DOHH2 (cell line): ENCODE data around the gene MEST.

Experiments
- H3F3A ChIP-seq: fragments of 200-600 bp; sonication (generic), shearing (Covaris generic); 2 replicates; pipeline ENCODE4 v1.6.0; 2016; ENCODE audit warnings: antibody characterized with exemption, mild to moderate bottlenecking; ENCODE audit not compliant: control insufficient read depth, insufficient read depth
- H3K27ac ChIP-seq: fragments of 200-600 bp; sonication (generic); 2 replicates; pipeline ENCODE4 v1.5.1; 2014; ENCODE audit warnings: low read depth, mild to moderate bottlenecking, low read length, moderate library complexity
- H3K27me3 ChIP-seq: fragments of 200-600 bp; sonication (generic); 2 replicates; pipeline ENCODE4 v1.6.1; 2014; ENCODE audit warnings: mild to moderate bottlenecking, low read length, mixed read lengths; ENCODE audit not compliant: control insufficient read depth
- H3K36me3 ChIP-seq: fragments of 200-600 bp; sonication (generic); 2 replicates; pipeline ENCODE4 v1.6.1; 2014; ENCODE audit warnings: mild to moderate bottlenecking, low read length, moderate library complexity, mixed read lengths; ENCODE audit not compliant: control insufficient read depth
- H3K4me1 ChIP-seq: fragments of 200-600 bp; sonication (generic); 2 replicates; pipeline ENCODE4 v1.6.1; 2014; ENCODE audit warnings: mild to moderate bottlenecking, low read length, mixed read lengths; ENCODE audit not compliant: control insufficient read depth
- H3K4me2 ChIP-seq: fragments of 200-600 bp; sonication (generic); 2 replicates; pipeline ENCODE4 v1.6.0; 2014; ENCODE audit warnings: mild to moderate bottlenecking, low read length, moderate library complexity
- H3K4me3 ChIP-seq: fragments of 200-600 bp; sonication (generic); 2 replicates; pipeline ENCODE4 v1.5.1; 2014; ENCODE audit warnings: mild to moderate bottlenecking, low read length, mixed read lengths
- H3K79me2 ChIP-seq: fragments of 200-600 bp; sonication (generic); 2 replicates; pipeline ENCODE4 v1.6.1; 2014; ENCODE audit warnings: mild to moderate bottlenecking, low read length, mixed read lengths; ENCODE audit not compliant: control insufficient read depth
- H3K9me2 ChIP-seq: fragments of 200-600 bp; sonication (generic); replicated peaks from 2 replicates; pipeline ENCODE4 v1.6.1; 2014; ENCODE audit warnings: mild to moderate bottlenecking, low read length, mixed read lengths; ENCODE audit not compliant: control insufficient read depth
- H3K9me3 ChIP-seq: fragments of 200-600 bp; sonication (generic); 2 replicates; pipeline ENCODE4 v1.6.1; 2014; ENCODE audit warnings: antibody characterized with exemption, low read length, mixed read lengths; ENCODE audit not compliant: control insufficient read depth, insufficient read depth
- H4K20me1 ChIP-seq: fragments of 200-600 bp; sonication (generic); 2 replicates; pipeline ENCODE4 v1.6.0; 2014; ENCODE audit warnings: low read depth, mild to moderate bottlenecking, antibody characterized with exemption, low read length, moderate library complexity; ENCODE audit not compliant: control insufficient read depth, insufficient read depth
- CTCF ChIP-seq: fragments of 200-600 bp; sonication (generic); IDR thresholded peaks from one replicate; pipeline ENCODE4 v1.5.1; 2014; ENCODE audit warnings: antibody characterized with exemption, mild to moderate bottlenecking, low read depth, low read length; ENCODE audit not compliant: poor library complexity, severe bottlenecking
- EZH2phosphoT487 ChIP-seq: fragments of 200-600 bp; sonication (generic); IDR thresholded peaks from 2 replicates; pipeline ENCODE4 v1.6.1; 2017; ENCODE audit warnings: borderline replicate concordance, mild to moderate bottlenecking, antibody characterized with exemption, low read length, moderate library complexity, mixed read lengths

The MEST gene

DNA sequence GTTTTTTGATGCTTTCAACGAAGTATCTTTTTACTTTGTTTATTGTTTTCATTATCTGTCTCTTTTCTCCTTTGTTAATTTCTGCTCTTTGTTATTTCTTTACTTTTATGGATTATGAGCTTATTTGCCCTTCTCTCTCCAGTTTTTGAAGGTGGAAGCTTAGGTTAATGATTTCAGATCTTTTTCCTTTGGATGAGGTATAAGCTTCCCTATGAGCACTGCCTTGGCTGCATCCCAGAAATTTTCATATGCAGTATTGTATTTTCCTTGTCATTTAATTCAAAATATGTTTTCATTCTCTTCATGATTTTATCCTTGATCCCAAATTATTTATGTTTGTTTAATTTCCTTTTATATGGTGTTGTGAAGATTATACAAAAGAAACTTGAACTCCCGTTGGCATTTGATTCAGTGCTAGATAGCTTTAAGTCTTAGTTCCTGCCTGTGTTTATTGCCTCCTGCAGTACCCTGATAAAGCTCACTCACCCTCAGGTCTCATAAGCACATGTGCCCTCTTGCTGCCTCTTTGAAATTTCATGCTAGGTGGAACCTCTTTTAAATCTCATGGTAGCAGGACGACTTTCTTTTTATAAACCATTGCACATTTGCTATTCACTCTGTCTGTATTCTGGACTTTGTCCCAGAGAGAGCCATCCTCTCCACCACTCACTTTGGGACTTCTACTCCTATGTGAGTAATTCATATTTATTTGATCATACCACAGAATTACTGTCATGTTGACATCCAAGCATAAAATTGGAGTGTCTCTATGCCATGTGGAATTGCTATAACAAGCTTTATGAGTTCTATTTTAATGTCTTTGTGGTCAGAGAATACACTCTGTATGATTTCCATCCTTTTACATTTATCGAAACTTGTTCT, 28.1 kb upstream of the MEST start:
- H3K79me2 ChIP-seq: no peaks in the 10 kb centered on the region
- no peak overlapping the region for H3K4me3 ChIP-seq
- peaks cover 8% of the 10 kb centered on the region for H3K9me3 ChIP-seq
- H3K4me1 ChIP-seq: no peaks in the 10 kb centered on the region
- no peaks in the 10 kb centered on the region for H4K20me1 ChIP-seq
- H3K9me2 ChIP-seq: no peaks in the 10 kb centered on the region
- no peak for TF ChIP-seq CTCF
- no peak for TF ChIP-seq EZH2phosphoT487
- no peaks in the 10 kb centered on the region for H3K36me3 ChIP-seq
- no peak overlapping the region for H3K27ac ChIP-seq
- H3F3A ChIP-seq: no peaks in the 10 kb centered on the region
- peaks cover 48% of the 10 kb centered on the region for H3K27me3 ChIP-seq
- H3K4me2 ChIP-seq: no peak overlapping the region

DNA sequence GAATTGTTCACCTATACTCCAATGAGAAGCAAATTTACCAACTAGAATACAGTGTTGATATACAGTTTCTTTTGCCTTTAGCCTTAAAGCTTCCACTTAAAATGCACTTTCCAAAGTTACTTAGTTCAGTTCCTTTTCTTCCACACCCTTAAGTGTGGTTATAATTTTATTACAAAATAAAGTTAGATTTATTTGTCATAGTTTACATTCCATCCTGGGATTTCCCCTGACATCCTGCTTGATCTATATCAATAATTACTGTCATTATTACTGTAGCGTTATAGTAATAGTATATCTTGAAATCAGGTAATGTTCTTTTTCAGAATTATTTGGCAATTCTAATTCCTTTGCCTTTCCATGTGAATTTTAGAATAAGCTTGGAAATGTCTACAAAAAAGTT, 23.3 kb upstream of the MEST start:
- H3F3A ChIP-seq: no peaks in the 10 kb centered on the region
- H4K20me1 ChIP-seq: no peaks in the 10 kb centered on the region
- H3K4me3 ChIP-seq: no peak overlapping the region
- H3K27me3 ChIP-seq: peaks cover 28% of the 10 kb centered on the region
- H3K27ac ChIP-seq: no peak overlapping the region
- no peaks in the 10 kb centered on the region for H3K9me2 ChIP-seq
- no peak overlapping the region for H3K4me2 ChIP-seq
- no peaks in the 10 kb centered on the region for H3K79me2 ChIP-seq
- peaks cover 10% of the 10 kb centered on the region for H3K4me1 ChIP-seq
- no peaks in the 10 kb centered on the region for H3K9me3 ChIP-seq
- H3K36me3 ChIP-seq: no peaks in the 10 kb centered on the region
- TF ChIP-seq CTCF (no peak), EZH2phosphoT487 (no peak)

DNA sequence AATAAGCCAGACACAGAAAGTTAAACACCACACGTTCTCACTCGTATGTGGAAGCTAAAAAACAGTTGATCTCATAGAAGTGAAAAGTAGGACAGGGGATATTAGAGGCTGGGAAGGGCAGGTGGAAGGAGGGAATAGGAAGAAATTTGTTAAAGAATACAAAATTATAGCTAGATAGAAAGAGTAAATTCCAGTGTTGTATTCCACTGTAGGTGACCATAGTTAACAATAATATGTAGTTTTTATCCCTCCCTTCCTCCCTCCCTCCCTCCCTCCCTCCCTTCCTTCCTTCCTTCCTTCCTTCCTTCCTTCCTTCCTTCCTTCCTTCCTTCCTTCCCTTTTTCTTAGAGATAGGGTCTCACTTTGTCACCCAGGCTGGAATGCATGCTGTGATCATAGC, 19.9 kb upstream of the MEST start:
- Histone ChIP-seq H3K9me3 (no peaks in the 10 kb centered on the region), H3K79me2 (no peaks in the 10 kb centered on the region), H3K4me3 (no peak overlapping the region), H3K36me3 (no peaks in the 10 kb centered on the region), H3K9me2 (no peaks in the 10 kb centered on the region), H4K20me1 (no peaks in the 10 kb centered on the region), H3K4me2 (no peak overlapping the region), H3K4me1 (peaks cover 15% of the 10 kb centered on the region), H3K27ac (no peak overlapping the region), H3F3A (no peaks in the 10 kb centered on the region), H3K27me3 (peaks cover 16% of the 10 kb centered on the region)
- TF ChIP-seq CTCF (no peak), EZH2phosphoT487 (no peak)
